ENCODE data around the gene ADH1A.
"Not testable (repeated sequence)": the region's sequence is repeated elsewhere in the genome, so short reads cannot be mapped to it uniquely, and the experiment has no call there.

Gene ADH1A

DNA sequence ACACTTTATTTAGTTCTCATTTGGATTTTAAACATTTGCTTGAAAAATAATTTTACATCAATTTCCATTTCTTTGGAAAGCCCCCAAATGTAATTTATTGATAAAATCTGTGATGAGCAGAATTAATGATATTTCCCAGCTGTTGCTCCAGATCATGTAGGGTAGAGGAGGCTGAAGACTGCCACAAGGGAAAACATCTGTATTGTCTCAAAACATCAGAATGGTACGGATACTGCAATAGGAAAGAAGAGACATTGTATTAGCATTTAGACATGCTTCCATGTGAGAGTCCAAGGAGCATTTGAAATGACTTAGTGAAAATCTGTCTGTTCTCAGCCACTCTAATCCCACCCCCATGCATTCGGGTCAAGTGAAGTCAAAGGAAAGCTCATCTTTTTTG is 14.4 kb downstream of the ADH1A start:
- DNase-seq = no peak

DNA sequence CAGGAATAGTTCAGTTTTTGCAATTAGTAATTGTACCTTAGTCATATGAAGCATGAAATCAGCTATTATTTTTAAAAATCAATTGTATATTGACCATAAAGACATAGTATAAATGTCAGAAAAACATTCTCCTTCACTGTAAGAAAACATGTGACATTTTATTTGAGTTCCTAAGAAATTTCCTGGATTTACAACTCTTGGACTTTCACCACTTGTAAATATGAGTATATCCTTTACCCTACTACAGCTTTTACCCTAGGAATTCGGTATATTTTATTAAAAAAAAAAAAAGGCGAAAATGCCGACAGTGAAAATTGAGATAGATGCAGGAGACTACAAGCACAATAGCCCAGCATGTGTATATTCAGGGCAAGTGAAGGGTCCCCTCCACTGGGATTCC is 14.9 kb downstream of the ADH1A start:
- DNase-seq = no peak

DNA sequence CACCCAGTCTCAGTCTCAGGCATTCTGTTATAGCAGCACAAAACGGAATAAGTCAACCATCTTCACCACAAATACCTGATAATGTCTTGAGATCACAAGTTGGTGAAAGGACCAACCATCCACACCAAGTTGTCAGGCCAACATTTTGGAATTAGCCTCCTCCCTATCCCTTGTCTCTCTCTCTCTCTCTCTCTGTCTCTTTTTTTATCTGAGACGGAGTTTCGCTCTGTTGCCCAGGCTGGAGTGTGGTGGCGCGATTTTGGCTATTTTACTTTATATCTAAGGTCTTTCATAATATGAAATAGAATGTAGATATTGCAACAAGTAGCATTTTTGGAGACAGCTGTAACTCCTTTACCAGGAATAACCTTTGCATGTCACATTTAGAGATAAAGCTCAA is 15.7 kb downstream of the ADH1A start:
- DNase-seq = no peak

DNA sequence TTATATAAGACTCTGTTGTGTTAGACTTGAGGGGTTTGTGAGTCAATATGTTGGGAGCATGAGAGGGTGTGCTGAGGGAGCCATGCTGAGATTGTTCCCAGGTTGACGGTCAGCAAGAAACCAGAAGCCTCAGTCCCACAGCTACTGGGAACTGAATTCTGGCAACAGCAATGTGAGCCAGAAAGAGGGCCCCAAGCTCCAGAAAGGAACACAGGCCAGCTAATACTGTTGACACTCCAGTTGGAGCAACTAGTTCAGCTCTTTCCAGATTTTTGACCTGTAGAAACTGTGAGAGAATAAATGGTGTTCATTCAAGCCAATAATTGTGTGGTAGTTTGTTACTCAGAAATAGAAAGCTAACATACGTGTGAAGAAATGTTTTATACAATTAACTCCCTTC is 17.1 kb downstream of the ADH1A start:
- DNase-seq = no peak

DNA sequence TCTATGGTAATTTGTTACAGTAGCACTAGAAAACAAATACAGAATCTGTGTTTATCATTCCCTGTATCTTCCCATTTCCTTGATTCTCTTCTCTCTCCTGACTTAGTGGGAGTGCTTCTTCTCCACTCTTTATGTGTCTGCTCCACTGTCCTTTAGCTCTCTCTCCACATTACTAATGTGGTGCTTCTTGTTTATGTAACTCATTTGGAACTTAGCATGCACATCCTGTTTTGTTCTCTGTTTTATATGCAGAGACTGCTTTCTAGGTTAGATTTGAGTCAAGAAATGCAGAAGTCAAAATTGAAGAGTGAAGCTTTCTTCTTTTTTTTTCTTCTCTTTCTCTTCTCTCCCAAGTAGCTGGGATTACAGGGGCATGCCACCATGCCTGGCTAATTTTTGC is 25.9 kb downstream of the ADH1A start:
- peak; percentile 1 for DNase-seq

DNA sequence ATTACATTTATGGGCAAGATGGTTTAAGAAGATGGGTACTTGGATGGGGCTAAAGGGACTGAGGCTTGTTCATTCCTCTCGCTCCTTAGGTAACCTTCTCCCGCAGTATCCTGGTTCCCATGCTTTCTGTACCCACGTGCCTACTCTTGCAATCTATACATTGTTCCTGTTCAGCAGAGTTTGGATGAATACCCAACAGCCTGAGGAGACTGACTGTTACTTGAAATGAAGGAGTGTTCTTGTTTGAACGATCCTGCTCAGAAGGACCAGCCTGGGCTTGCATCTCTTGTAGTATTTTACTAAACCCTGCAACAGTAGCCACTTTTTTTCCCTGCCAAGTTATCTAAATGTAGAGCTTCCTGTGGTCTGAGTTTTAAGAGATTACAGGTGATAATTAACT is 38.0 kb downstream of the ADH1A start:
- no peak for DNase-seq

DNA sequence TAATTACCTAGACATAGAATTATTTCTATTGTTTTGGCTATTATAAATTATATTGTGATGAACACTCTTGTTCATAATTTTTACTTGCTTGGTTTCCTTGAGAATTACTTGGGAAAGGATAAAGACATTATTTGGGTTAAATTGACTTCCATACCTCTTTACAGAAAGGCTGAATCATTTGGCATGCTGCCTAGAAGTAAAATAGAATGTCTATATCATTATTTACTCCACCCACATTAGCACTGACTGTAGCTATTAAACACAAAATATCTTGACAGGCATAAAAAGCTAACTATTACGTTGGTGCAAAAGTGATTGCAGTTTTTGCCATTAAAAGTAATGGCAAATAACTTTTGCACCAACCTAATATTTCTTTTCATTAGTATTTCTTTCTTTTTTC is 42.1 kb downstream of the ADH1A start:
- DNase-seq = no peak

DNA sequence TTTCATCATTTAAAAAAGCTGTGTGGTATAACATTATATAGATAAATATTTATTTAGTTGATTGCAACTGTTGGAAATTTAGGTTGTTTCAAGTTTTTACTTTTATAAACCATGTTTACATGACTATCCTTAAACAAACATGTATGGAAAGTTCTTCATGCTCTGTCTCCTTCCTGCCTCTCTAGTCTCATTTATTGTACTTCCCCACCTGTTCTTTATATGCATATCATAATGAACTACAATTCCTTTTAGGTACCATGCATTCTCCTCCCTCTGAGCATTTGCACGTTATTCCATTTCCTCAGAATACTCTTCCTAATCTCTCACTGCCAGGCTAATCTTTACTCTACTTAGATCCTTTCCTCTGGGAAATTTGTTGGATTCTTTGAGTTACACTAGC is 54.8 kb downstream of the ADH1A start:
- DNase-seq = no peak

DNA sequence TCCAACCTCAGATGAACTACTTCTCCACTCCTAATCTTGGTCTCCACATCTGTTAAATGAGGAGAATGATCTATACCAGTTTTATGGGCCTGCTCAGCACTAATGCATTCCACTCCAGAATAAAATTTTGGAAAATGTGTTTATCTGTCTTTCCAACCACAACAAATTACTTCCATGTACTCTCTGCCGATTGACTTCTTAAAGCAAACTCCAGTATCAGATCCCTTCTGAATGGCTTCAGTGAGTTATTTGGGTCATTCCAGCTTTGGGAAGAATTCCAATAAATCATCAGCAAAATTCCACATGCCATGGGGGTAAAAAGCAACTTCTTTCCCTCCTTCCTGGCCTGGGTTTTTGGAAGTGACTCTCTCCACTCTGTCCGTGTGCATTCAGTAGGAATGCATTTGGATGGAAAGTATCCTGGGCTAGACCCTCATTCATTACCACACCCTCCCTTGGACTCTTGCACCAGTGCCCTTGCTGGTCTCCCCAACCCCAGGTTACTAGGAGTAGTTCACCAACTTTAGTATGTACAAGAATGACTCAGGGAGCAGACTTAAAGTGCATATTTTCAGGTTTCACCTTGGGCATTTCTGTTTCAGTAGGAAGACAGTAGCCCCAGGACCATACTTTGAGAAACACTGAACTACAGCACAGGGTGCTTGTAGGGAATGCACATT is 56.3 kb downstream of the ADH1A start:
- DNase-seq = no peak

DNA sequence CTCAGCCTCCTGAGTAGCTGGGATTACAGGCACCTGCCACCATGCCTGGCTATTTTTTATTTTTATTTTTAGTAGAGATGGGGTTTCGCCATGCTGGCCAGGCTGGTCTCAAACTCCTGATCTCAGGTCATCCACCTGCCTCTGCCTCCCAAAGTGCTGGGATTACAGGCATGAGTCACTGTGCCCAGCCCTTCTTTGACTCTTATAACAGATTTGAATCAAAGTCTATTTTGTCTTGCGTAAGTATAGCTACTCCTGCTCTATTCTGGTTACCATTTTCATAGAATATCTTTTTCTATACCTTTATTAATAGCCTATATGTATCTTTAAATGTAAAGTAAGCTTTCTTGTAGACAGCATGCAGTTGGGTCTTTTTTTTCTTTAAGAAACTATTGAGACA is 57.4 kb downstream of the ADH1A start:
- DNase-seq = not testable (repeated sequence)

DNA sequence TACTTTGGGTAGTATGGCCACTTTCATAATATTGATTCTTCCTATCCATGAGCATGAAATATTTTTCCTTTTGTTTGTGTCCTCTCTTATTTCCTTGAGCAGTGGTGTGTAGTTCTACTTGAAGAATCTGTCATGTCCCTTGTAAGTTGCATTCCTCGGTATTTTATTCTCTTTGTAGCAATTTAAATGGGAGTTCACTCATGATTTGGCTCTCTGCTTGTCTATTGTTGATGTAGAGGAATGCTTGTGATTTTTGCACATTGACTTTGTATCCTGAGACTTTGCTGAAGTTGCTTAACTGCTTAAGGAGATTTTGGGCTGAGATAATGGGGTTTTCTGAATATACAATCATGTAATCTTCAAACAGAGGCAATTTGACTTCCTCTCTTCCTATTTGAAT is 62.1 kb downstream of the ADH1A start:
- DNase-seq = not testable (repeated sequence)

DNA sequence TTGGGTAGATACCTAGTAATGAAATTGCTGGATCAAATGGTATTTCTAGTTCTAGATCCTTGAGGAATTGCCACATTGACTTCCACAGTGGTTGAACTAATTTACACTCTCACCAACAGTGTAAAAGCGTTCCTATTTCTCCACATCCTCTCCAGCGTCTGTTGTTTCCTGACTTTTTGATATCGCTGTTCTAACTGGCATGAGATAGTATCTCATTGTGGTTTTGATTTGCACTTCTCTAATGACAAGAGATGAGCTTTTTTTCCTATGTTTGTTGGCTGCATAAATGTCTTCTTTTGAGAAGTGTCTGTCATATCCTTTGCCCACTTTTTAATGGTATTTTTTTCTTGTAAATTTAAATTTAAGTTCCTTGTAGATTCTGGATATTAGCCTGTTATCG is 63.1 kb downstream of the ADH1A start:
- not testable (repeated sequence) for DNase-seq
